Ammon's horn (tissue), 1 donor: ENCODE data around the gene USP54.
A peak's percentile ranks its signal among the peaks of the same experiment; 100 is the strongest.

ENCODE experiments used
- DNase-seq: peaks from one replicate; pipeline ENCODE4 v3.0.0-alpha.2; 2016; ENCODE audit warnings: low spot score

Gene USP54

DNA sequence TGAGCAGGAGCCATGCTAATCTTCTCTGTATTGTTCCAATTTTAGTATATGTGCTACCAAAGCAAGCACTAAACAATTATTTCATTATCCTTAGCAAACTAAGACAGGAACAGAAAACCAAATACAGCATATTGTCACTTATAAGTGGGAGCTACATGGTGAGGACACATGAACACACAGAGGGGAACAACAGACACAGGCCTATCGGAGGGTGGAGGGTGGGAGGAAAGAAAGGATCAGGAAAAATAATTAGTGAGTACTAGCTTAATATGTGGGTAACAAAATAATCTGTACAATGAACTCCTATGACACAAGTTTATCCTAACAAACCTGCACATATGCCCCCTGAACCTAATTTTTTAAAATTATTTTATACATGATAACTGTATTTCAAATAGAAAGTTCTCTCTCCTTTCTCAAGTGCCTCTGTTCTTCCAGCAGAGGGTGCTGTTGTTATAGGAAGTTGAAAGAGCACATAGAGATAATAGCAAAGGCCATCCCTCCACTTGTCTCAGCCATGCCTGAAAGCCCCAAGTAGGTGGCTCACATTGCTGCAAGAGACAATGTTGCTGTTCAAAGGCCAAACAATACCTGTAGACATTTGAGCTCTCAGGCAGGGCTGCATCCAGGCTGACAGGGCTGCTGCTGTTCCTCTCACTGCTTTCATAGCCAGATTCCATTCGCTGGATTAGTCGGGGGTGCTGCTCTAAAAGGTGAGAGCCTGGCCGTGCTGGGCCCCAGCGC, 61.9 kb downstream of the USP54 start:
- DNase-seq: peak; percentile 90

DNA sequence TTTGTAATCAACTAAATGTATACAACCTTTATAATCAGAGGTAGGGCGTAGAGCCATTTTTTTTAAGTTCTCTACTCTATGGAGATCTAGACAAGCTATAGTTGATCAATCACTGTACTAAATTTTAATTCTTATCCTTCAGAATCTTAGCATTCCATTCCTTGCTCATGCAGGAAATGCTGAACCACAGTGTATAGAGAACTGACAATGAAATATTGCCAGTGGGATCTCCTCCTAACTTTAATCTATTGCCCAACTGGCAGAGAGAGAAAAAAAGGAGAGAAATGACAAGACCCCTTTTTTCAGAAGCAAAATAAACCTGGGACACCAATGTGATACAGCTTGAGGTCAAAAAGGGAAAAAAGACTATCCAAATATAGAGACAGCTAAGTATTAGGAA, 68.9 kb downstream of the USP54 start:
- DNase-seq: no peak

DNA sequence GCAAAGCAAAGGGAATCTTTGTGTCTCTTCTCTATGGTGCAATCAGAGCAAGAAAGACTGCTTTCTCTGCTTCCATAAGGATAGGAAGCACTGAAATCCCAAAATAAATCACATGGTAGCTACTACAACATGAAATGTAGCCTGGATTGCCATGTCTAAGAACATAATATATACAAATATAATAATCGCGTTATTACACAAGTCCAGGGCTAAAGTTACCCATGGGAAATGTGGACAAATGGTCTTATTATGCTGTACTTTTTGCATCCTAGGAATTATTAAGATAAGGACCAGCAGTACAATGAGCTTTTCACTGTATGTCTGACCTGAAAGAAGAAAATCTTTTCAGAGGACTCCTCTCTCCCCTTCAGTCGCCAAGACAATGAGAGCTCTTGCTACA, 71.8 kb downstream of the USP54 start:
- DNase-seq: no peak

DNA sequence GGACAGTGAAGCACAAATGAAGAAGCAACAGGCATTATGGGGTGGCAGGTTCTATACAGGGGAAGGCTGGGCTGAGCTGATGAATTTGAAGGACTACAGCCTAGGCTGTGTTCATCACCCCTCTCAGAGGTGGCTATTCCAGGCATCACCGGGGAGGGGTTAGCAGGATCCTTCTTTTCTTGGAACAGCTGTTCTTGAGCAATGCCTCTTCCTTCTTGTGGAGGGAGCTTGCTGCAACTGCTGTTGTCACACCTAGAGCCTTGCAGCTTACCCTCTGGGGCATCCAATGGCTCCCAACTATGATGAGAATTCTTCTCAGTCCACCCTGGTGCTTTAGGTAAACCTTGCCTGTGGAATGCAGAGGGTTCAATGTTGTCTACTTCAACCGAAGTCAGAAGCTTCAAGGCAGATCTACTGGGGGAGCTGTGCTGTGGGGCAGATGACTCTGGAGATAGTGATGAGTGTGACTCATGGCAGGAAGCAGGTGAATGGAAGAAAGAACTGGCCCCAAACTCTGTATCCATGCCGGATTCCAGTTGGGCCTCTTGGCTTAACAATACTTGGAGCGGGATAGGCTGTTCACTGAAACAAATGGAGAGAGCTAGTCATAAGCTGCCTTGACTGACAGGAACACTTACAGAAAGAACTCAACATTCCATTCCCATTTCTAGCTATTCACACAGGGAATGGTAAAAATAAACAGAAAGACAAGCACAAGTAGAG, 73.8 kb downstream of the USP54 start:
- DNase-seq: no peak

DNA sequence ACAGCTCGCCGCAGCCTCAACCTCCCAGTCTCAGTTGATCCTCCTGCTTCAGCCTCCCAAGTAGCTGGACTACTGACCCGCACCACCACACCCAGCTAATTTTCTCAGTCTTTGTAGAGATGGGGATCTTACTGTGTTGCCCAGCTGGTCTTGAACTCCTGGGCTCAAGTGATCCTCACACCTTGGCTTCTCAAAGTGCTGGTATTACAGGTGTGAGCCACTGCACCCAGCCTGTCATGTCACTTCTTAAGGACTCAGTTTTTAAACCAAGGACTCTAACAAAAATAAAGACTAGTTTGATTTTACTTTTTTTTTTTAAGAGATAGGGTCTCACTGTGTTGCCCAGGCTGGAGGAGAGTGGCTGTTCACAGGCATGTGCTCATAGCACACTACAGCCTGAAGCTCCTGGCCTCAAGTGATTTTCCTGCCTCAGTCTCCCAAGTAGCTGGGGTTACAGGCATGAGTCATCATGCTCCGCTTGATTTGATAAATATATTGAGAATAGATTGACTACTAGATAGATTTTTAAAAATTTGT, 78.9 kb downstream of the USP54 start:
- no peak for DNase-seq

DNA sequence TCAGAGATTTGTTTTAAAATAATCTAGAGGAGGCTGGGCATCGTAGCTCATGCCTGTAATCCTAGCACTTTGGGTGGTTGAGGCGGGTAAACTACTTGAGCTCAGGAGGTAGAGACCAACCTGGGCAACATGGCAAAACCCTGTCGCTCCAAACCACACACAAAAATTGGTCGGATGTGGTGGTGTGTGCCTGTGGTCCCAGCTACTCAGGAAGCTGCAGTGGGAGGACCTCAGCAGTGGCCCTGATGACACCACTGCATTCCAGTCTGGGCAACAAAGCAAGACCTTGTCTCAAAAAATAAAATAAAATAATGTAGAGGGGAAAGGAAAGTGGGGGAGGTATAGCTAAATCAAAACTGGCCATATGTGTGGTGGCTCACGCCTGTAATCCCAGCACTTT, 81.4 kb downstream of the USP54 start:
- no peak for DNase-seq

DNA sequence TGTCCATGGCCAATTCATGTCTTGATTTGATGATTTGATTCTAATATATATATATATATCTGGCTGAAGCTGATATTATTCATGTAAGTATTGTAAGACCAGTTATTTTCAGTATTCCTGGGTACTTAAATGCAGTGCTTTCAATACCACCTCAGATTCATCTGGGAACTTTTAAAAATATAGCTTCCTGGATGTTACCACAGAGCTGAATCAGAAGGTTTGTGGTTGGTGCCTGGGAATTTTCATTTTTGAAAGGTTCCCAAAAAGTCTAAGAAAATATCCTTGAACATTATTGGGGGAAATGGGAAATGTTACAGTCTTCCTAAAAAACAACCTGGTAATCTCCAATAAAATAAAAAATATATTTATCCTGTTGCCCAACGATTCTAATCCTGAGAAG, 84.7 kb downstream of the USP54 start:
- DNase-seq: no peak

DNA sequence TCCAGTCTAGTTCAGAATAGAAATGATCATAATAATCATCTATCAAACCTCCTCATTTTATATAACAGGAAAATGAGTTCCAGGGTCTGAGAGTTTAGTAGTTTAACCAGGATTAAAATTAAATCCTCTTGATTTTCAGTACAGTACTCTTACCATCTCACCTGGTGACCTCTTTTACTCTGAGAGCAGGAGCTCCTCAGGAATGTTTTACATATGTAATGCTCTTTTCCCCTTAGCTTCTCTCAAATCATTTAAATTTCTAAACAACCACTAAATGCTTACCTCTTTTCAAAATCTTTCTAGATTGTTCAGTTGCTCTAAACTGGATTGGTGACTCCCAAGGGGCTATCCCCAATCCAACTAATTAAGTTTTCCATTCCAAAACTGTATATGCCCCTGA, 85.1 kb downstream of the USP54 start:
- no peak for DNase-seq

DNA sequence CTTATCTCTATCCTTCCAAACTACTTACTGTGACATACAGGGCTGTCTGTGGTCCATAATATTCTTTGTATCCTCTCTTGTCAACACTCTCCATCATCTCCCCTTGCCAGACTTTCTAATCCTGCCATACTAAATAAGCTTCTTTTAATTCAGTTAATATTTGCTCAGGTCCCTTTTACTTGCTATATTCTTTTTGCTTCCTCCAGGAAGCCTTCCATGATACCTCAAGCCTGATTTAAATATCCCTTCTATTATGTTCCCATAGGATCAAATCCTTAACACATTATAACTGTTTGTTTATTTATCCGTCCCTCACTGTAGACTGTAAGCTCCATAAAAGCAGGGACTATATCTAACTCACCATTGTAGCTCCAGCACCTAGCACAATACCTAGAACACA, 88.1 kb downstream of the USP54 start:
- no peak for DNase-seq

DNA sequence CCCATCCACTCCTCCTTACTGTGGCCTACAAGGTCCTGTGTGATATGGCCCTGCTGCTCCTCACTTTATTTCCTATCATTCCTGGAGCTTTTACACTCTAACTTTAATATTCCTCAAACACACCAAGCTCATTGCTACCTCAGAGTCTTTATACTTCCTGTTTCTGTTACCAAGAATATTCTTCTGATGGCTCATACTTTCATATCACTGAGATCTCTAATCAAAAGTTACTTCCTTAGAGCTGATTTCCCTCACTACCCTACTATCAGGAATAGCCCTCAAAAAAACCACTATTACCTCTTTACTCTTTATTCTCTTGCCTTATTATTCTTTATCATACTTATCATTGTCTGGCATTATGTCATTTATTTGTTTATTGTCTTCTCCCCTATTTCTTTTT, 89.5 kb downstream of the USP54 start:
- DNase-seq: no peak

DNA sequence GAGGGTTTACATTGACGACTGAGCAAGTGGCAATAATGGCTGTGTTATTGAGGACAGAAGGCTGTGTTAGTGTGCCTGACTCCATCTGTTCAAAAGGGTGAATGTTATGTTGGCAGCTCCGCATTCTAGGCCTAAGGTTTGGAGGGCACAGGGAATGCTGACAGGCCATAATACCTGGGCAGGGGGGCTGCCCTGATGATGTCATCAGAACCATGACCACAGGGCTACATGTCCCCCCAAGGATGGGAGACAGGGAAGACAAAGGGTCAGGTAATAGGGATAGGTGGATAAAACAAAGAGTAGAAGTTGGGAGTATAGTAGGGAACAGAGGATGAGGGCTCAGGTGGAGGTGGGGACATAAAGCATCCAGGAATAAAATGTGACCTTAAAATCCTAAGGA, 93.5 kb downstream of the USP54 start:
- no peak for DNase-seq

DNA sequence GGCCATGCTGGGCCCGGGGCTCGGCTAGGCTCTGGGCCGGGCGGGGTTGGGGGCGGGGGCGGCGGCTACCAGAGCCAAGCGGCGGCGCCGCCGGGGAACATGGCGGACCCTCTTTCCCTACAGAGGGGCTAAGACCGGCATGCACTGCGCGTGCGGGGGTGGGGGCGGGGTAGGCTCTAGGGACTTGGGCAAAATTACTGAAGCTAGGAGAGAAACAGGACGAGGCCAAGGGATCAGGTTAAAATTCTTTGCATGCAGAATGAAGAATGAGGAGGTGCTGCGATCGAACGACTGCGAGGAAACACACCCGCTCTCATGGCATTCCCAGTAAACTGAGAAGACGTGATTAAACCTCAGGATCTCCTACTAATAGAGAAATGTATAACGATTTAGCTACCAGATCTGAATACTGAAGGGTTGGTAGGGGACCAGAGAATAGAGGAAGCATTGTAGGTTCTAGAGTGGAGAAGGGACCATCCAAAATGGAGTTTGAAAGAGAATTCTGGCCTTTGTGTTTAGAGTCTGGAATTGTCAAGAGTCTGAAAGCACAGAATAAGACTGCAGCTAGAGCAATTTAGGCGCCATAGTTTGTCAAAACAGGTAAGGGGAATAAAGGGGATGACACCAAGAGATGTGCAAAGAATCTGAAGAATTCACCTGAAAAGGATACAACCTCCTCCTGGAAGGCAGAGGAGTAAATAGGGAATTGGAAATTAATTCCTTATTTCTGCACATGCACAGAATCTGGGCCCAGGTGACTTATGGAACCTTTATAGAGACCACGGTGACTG, 95.1 kb downstream of the USP54 start, which contains the start of gene PPP3CB:
Gene PPP3CB, minus strand, starts transcription at position 141 of the 791 bp plus-strand sequence. Its CDS starts 135 bp downstream, at position 6.
- peak; percentile 93 for DNase-seq

DNA sequence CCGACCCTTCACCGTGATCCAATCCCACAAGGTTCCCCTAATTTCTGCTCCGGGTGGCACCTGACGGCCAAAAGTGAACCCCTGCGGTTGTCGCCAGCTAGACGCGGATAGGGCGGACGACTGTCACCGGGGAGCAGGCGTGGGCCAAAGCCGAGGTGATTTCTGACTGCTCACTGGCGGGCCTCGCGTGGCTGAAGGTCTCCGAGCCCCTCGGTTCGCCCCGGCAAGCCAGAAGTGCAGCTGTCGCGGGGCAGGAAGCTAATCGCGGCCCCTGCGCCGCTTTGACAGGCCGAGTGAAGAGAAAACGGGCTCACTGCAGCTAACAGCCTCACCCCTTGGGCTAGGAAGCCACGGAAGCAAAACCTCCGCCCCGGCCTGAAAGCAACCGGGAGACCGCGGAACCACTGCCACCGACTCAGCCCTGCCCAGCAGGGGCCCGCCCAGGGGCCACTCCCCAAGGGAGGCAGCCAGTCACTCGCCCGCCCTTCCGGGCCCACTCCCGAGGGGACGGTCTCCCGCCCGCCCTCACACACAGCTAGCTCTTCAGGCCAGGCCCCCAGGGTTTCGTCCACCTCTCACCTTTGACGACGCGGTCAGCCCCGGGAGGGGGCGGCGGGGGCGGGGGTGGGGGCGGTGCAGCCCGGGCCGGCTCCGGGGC, 95.8 kb downstream of the USP54 start:
- DNase-seq: peak; percentile 83

DNA sequence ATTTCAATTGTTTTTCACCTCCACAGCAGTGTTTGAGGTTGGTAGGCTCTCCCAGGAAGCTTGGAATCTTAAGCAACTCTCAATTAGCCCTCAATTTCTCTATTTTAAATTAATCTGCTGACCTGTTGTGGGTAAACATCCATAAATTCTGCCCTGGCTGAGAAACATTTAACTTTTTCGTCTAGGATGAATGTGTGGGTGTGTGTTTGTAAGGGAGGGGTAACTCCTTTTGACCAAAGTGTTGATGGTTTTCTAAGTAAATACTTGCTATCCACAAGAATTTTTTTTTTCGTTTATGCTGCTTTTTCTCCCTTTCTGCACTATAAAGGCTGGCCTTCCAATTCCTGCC, 96.3 kb downstream of the USP54 start:
- DNase-seq: no peak

DNA sequence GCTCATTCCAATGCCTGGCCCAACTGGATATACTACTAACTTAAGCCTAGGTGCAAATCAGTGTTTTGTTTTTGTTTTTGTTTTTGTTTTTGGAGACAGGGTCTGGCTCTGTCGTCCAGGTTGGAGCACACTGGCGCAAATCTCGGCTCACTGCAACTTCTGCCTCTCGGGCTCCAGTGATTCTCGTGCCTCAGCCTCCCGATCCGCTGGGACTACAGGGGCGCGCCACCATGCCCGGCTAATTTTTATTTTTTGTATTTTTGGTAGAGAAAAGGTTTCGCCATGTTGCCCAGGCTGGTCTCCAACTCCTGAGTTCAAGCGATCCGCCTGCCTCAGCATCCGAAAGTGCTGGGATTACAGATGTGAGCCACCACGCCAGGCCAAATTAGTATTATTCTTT, 96.9 kb downstream of the USP54 start:
- no peak for DNase-seq

DNA sequence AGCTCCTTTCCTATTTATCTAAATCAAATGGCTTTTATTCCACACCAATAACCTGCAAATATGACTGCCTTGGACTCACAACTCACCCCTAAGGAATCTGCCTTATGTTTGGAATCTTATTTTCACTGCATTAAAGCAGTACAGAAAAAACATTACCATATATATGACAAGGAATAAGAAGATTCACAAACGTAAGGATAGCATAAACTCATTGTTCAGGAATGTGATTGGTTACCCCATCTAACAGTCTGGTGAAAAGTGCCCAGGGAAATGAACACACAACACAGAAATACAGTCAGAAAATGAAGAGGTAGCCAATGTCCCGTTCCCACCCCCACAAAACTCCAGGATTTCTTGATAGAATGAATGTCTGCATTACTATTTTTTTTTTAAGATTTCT, 97.4 kb downstream of the USP54 start:
- no peak for DNase-seq

DNA sequence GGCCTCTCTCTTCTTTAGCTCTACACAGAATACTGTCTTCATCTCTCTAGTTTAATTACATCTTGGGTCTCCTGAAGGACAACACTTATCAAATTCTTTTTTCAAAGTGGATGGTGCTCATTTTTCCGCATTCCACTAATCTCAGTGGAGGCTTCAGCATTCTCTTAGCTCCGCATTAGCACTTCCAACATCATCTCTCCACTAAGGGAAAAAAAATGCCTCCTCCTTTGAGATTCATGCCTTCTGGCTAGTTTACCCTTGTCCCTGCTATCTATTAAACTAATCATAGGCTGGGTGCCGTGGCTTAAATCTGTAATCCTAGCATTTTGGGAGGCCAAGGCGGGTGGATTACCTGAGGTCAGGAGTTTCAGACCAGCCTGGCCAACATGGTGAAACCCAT, 104.5 kb downstream of the USP54 start:
- DNase-seq: no peak

DNA sequence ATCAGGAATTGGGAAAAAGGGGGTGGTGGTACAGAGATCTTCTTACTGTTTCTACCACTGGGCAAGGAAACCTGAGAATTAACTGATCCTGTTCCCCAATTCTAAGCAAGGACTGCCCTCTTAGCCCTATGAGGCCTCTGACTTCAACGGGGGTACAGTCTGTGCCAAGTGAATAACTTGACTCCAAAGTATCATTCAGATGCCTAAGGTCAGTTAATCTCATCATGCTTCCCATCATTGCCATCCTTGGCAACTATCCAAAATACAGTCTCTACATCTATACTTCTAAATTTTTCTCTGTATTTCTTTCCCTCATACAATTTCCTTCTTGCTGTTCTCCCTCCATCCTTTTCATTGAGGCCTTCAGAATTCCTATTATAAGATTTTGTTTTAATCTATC, 105.8 kb downstream of the USP54 start:
- no peak for DNase-seq

DNA sequence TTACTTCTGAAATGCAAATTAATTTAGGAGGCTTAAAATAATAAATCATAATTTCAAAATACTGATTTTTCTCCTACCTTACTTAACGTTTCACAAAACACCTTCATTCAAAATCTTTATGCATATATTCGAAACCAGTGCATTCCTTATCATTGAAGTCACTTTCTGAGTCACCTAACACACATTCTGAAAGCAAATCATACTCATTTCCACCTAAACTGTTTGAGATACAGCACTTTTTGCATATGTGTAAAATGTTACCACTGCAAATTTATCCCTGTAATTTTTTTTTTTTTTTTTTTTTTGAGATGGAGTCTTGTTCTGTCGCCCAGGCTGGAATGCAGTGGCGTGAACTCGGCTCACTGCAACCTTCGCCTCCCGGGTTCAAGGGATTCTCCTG, 111.0 kb downstream of the USP54 start:
- DNase-seq: no peak

DNA sequence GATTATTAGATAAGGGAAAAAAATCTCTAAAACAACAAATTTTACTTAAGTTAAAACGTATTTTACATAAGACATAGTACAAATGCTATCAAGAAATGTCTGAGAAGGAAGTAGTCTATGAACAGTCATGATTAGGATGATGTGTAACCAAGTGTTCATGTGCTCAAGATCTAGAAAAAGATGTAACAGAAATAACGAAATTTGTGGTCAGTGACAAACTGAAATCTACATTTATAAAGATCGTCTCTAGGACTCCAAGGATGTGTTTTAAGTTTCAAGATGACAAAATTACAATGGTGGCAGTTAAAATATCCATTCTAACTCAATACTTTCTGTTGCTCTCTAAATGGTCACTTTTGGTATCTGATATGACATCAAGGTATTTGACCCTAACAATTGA, 112.5 kb downstream of the USP54 start:
- no peak for DNase-seq

DNA sequence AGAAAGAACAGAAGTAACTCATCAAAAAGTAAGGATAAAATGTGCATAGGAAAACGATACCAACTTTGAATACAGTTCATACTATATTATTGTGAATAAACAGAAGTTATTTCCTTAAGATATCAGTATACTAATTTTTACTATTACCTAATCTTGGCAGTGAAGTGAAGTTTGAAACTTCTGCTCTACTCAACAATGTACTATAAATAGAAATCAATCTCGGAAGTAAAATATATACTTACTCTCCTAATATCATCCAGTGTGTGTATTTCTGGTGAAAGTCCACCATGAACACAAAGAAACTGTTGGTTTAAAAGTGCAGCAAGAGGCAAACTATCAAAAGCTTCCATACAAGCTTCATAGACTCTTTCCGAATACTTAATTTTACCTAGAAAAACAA, 119.9 kb downstream of the USP54 start:
- no peak for DNase-seq

DNA sequence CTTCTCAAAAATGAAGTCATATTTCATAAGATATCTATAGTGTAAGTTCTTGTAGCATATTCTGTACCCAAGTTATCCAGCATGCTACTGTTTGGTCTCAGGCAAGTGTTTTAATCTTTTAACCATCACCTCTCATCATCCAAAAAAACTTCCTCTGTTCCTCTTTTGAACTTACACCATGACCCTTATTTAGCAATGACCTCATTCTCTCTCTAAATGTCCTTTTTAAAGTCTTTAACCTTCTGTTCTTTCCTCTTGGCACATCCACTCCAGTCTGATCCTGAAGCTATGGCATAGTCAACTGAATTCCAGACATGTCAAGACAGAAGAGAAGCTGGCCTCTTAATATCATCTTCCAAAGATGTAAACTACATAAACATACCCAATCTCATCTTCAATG, 121.6 kb downstream of the USP54 start:
- no peak for DNase-seq
